ENCODE results near the gene UBE2O.

UBE2O gene

GRCh38 chr17:76478730-76479514 is 26.0 kb upstream of the UBE2O start:
- H3K4ac ChIP-seq (ENCODE audit: low read length), result peak overlapping the region; percentile 17
- peaks cover 0 to 6% (median 0%) of the 10 kb centered on the region in 3 experiments for H3K27me3 ChIP-seq (ENCODE audit: control insufficient read depth in 3 of 3, insufficient read depth in 3 of 3, low read depth in 1 of 3, low read length in 3 of 3)
- peaks cover 1% of the 10 kb centered on the region for H3K79me1 ChIP-seq (ENCODE audit: low read depth, low read length)
- H2BK120ac ChIP-seq (ENCODE audit: low read depth, low read length), result peak overlapping the region; percentile 44
- H3K14ac ChIP-seq (ENCODE audit: low read length), result peak overlapping the region; percentile 71
- H3K4me3 ChIP-seq (ENCODE audit: low read length in 2 of 2), result no peak overlapping the region
- H2AFZ ChIP-seq (ENCODE audit: low read length), result peak overlapping the region; percentile 67
- H3K9ac ChIP-seq (ENCODE audit: low read depth, low read length, poor library complexity), result peak overlapping the region; percentile 50
- H3K9me3 ChIP-seq (replicated peaks in 1 of 2; ENCODE audit: control insufficient read depth in 2 of 2, insufficient read depth in 1 of 2, low read depth in 1 of 2, low read length in 2 of 2), result peaks cover 0 to 2% of the 10 kb centered on the region in 2 donors
- peak overlapping the region; percentile 91 for H2BK15ac ChIP-seq (ENCODE audit: low read length)
- H2AK5ac ChIP-seq (ENCODE audit: low read depth, low read length), result peak overlapping the region; percentile 90
- DNase-seq (ENCODE audit: low spot score), result no peak
- H2BK5ac ChIP-seq (ENCODE audit: low read length), result no peak overlapping the region
- H3K36me3 ChIP-seq (replicated peaks in 1 of 2; ENCODE audit: control insufficient read depth in 2 of 2, insufficient read depth in 2 of 2, low read length in 2 of 2), result peaks cover 0 to 2% of the 10 kb centered on the region in 2 donors
- H4K91ac ChIP-seq (ENCODE audit: low read depth, low read length, poor library complexity), result no peak overlapping the region
- H2BK12ac ChIP-seq (ENCODE audit: low read length), result no peak overlapping the region
- H3K23ac ChIP-seq (ENCODE audit: low read depth, low read length, poor library complexity), result peak overlapping the region; percentile 91
- H3K18ac ChIP-seq (ENCODE audit: low read length), result peak overlapping the region; percentile 77
- no CpG with 5 or more reads among the region's 37 CpGs for WGBS, 2 donors (ENCODE audit: extremely low coverage in 2 of 2, insufficient read length in 2 of 2, insufficient replicate concordance in 1 of 2)
- peak overlapping the region; percentile 17 for H4K8ac ChIP-seq (ENCODE audit: low read depth, low read length)
- H3K4me2 ChIP-seq (ENCODE audit: insufficient read depth, low read length, poor library complexity, severe bottlenecking), result no peak overlapping the region
- no peak overlapping the region for H3K27ac ChIP-seq (replicated peaks; ENCODE audit: low read length)
- H3K4me1 ChIP-seq (ENCODE audit: control insufficient read depth in 2 of 2, insufficient read depth in 1 of 2, low read depth in 1 of 2, low read length in 2 of 2), result peaks cover 10 to 11% of the 10 kb centered on the region in 2 donors

- Histone ChIP-seq H4K91ac (ENCODE audit: low read depth, low read length, poor library complexity) (no peak overlapping the region), H2BK120ac (ENCODE audit: low read depth, low read length) (no peak overlapping the region), H3K4me1 (ENCODE audit: control insufficient read depth in 2 of 2, insufficient read depth in 1 of 2, low read depth in 1 of 2, low read length in 2 of 2) (peaks cover 10 to 11% of the 10 kb centered on the region in 2 donors), H2AK5ac (ENCODE audit: low read depth, low read length) (no peak overlapping the region), H3K9me3 (replicated peaks in 1 of 2; ENCODE audit: control insufficient read depth in 2 of 2, insufficient read depth in 1 of 2, low read depth in 1 of 2, low read length in 2 of 2) (peaks cover 0 to 2% of the 10 kb centered on the region in 2 donors), H3K79me1 (ENCODE audit: low read depth, low read length) (peaks cover 1% of the 10 kb centered on the region), H3K27me3 (ENCODE audit: control insufficient read depth in 3 of 3, insufficient read depth in 3 of 3, low read depth in 1 of 3, low read length in 3 of 3) (peaks cover 0 to 12% (median 0%) of the 10 kb centered on the region in 3 experiments), H2BK15ac (ENCODE audit: low read length) (no peak overlapping the region), H3K18ac (ENCODE audit: low read length) (no peak overlapping the region), H3K9ac (ENCODE audit: low read depth, low read length, poor library complexity) (no peak overlapping the region), H3K36me3 (replicated peaks in 1 of 2; ENCODE audit: control insufficient read depth in 2 of 2, insufficient read depth in 2 of 2, low read length in 2 of 2) (peaks cover 0 to 2% of the 10 kb centered on the region in 2 donors), H2BK5ac (ENCODE audit: low read length) (no peak overlapping the region), H3K23ac (ENCODE audit: low read depth, low read length, poor library complexity) (peak overlapping the region; percentile 91), H3K4me2 (ENCODE audit: insufficient read depth, low read length, poor library complexity, severe bottlenecking) (no peak overlapping the region), H4K8ac (ENCODE audit: low read depth, low read length) (no peak overlapping the region), H3K14ac (ENCODE audit: low read length) (no peak overlapping the region), H3K4me3 (ENCODE audit: low read length in 2 of 2) (no peak overlapping the region), H3K27ac (replicated peaks; ENCODE audit: low read length) (no peak overlapping the region), H3K4ac (ENCODE audit: low read length) (no peak overlapping the region), H2BK12ac (ENCODE audit: low read length) (no peak overlapping the region), H2AFZ (ENCODE audit: low read length) (no peak overlapping the region)
- no CpG with 5 or more reads among the region's 10 CpGs for WGBS, 2 donors (ENCODE audit: extremely low coverage in 2 of 2, insufficient read length in 2 of 2, insufficient replicate concordance in 1 of 2)
- no peak for DNase-seq (ENCODE audit: low spot score)
These were observed 25.1 kb upstream of the UBE2O start for GRCh38 chr17:76478097-76478496.

GRCh38 chr17:76477576-76477975 is 24.6 kb upstream of the UBE2O start:
- Histone ChIP-seq H2BK120ac (ENCODE audit: low read depth, low read length) (no peak overlapping the region), H2BK15ac (ENCODE audit: low read length) (no peak overlapping the region), H3K27me3 (ENCODE audit: control insufficient read depth in 3 of 3, insufficient read depth in 3 of 3, low read depth in 1 of 3, low read length in 3 of 3) (peaks cover 0 to 15% (median 0%) of the 10 kb centered on the region in 3 experiments), H3K14ac (ENCODE audit: low read length) (peak overlapping the region; percentile 76), H3K18ac (ENCODE audit: low read length) (no peak overlapping the region), H3K4me1 (ENCODE audit: control insufficient read depth in 2 of 2, insufficient read depth in 1 of 2, low read depth in 1 of 2, low read length in 2 of 2) (peaks cover 10 to 11% of the 10 kb centered on the region in 2 donors), H3K36me3 (replicated peaks in 1 of 2; ENCODE audit: control insufficient read depth in 2 of 2, insufficient read depth in 2 of 2, low read length in 2 of 2) (peaks cover 0 to 2% of the 10 kb centered on the region in 2 donors), H3K4me3 (ENCODE audit: low read length in 2 of 2) (peak overlapping the region in 1 of 2 donors; percentile 32), H3K79me1 (ENCODE audit: low read depth, low read length) (peaks cover 1% of the 10 kb centered on the region), H3K27ac (replicated peaks; ENCODE audit: low read length) (no peak overlapping the region), H2BK5ac (ENCODE audit: low read length) (no peak overlapping the region), H2AFZ (ENCODE audit: low read length) (no peak overlapping the region), H3K9ac (ENCODE audit: low read depth, low read length, poor library complexity) (no peak overlapping the region), H4K8ac (ENCODE audit: low read depth, low read length) (no peak overlapping the region), H2AK5ac (ENCODE audit: low read depth, low read length) (peak overlapping the region; percentile 91), H3K23ac (ENCODE audit: low read depth, low read length, poor library complexity) (peak overlapping the region; percentile 25), H4K91ac (ENCODE audit: low read depth, low read length, poor library complexity) (no peak overlapping the region), H3K4ac (ENCODE audit: low read length) (no peak overlapping the region), H3K9me3 (replicated peaks in 1 of 2; ENCODE audit: control insufficient read depth in 2 of 2, insufficient read depth in 1 of 2, low read depth in 1 of 2, low read length in 2 of 2) (peaks cover 0 to 2% of the 10 kb centered on the region in 2 donors), H3K4me2 (ENCODE audit: insufficient read depth, low read length, poor library complexity, severe bottlenecking) (no peak overlapping the region), H2BK12ac (ENCODE audit: low read length) (peak overlapping the region; percentile 31)
- no CpG with 5 or more reads among the region's 15 CpGs for WGBS, 2 donors (ENCODE audit: extremely low coverage in 2 of 2, insufficient read length in 2 of 2, insufficient replicate concordance in 1 of 2)
- DNase-seq (ENCODE audit: low spot score), result no peak

- H3K4ac ChIP-seq (ENCODE audit: low read length), result no peak overlapping the region
These were observed 23.8 kb upstream of the UBE2O start for GRCh38 chr17:76476736-76477135.

More at GRCh38 chr17:76476736-76477135, 23.8 kb upstream of the UBE2O start:
- no peak overlapping the region for H3K9ac ChIP-seq (ENCODE audit: low read depth, low read length, poor library complexity)
- no peak overlapping the region for H2BK5ac ChIP-seq (ENCODE audit: low read length)
- H3K79me1 ChIP-seq (ENCODE audit: low read depth, low read length), result peaks cover 1% of the 10 kb centered on the region
- no peak overlapping the region for H3K4me3 ChIP-seq (ENCODE audit: low read length in 2 of 2)
- DNase-seq (ENCODE audit: low spot score), result no peak
- H2AFZ ChIP-seq (ENCODE audit: low read length), result no peak overlapping the region
- H3K27me3 ChIP-seq (ENCODE audit: control insufficient read depth in 3 of 3, insufficient read depth in 3 of 3, low read depth in 1 of 3, low read length in 3 of 3), result peaks cover 0 to 24% (median 0%) of the 10 kb centered on the region in 3 experiments
- peak overlapping the region; percentile 64 for H3K18ac ChIP-seq (ENCODE audit: low read length)
- peaks cover 10 to 11% of the 10 kb centered on the region in 2 donors for H3K4me1 ChIP-seq (ENCODE audit: control insufficient read depth in 2 of 2, insufficient read depth in 1 of 2, low read depth in 1 of 2, low read length in 2 of 2)
- WGBS, 2 donors (ENCODE audit: extremely low coverage in 2 of 2, insufficient read length in 2 of 2, insufficient replicate concordance in 1 of 2), result no CpG with 5 or more reads among the region's 20 CpGs
- peaks cover 0 to 2% of the 10 kb centered on the region in 2 donors for H3K9me3 ChIP-seq (replicated peaks in 1 of 2; ENCODE audit: control insufficient read depth in 2 of 2, insufficient read depth in 1 of 2, low read depth in 1 of 2, low read length in 2 of 2)
- no peak overlapping the region for H4K8ac ChIP-seq (ENCODE audit: low read depth, low read length)
- peak overlapping the region; percentile 72 for H2BK120ac ChIP-seq (ENCODE audit: low read depth, low read length)
- H3K4me2 ChIP-seq (ENCODE audit: insufficient read depth, low read length, poor library complexity, severe bottlenecking), result no peak overlapping the region
- H3K14ac ChIP-seq (ENCODE audit: low read length), result peak overlapping the region; percentile 38
- no peak overlapping the region for H4K91ac ChIP-seq (ENCODE audit: low read depth, low read length, poor library complexity)
- H3K23ac ChIP-seq (ENCODE audit: low read depth, low read length, poor library complexity), result peak overlapping the region; percentile 85
- no peak overlapping the region for H2BK12ac ChIP-seq (ENCODE audit: low read length)
- peak overlapping the region; percentile 81 for H2AK5ac ChIP-seq (ENCODE audit: low read depth, low read length)
- no peak overlapping the region for H2BK15ac ChIP-seq (ENCODE audit: low read length)
- H3K36me3 ChIP-seq (replicated peaks in 1 of 2; ENCODE audit: control insufficient read depth in 2 of 2, insufficient read depth in 2 of 2, low read length in 2 of 2), result peaks cover 0 to 2% of the 10 kb centered on the region in 2 donors
- no peak overlapping the region for H3K27ac ChIP-seq (replicated peaks; ENCODE audit: low read length)

Measured in neuronal stem cell (in vitro differentiated cells).